Liver (tissue), 9 donors: ENCODE data around the gene BICDL1. TPM values are rescaled to one million over a fixed set of nuclear protein-coding genes. Genes with fewer than 3 reads are reported as not detected.

Experiments used
- DNase-seq: peaks from one replicate; pipeline ENCODE4 v3.0.0-alpha.2; 2017; ENCODE audit warnings: low spot score
- H3K27ac ChIP-seq, 2 donors: one replicate each; pipeline ENCODE4 v1.7.0; 2013; ENCODE audit warnings: inconsistent platforms in 2 of 2, low read length in 2 of 2, control low read depth in 1 of 2, low read depth in 1 of 2, mild to moderate bottlenecking in 1 of 2
- H3K27me3 ChIP-seq, 4 donors: one replicate each; pipeline versions ENCODE4 v1.6.1 to v1.7.0; 2013; ENCODE audit warnings: low read length in 3 of 4, inconsistent platforms in 1 of 4, mild to moderate bottlenecking in 1 of 4, moderate library complexity in 1 of 4; ENCODE audit not compliant: control insufficient read depth in 4 of 4, insufficient read depth in 4 of 4
- H3K36me3 ChIP-seq, 4 donors: one replicate each; pipeline versions ENCODE4 v1.6.1 to v1.7.0; 2013; ENCODE audit warnings: low read length in 3 of 4, mild to moderate bottlenecking in 3 of 4, low read depth in 1 of 4, moderate library complexity in 1 of 4; ENCODE audit not compliant: control insufficient read depth in 4 of 4, insufficient read depth in 3 of 4
- H3K4me1 ChIP-seq, 4 donors: one replicate each; pipeline versions ENCODE4 v1.6.1 to v1.7.0; 2013; ENCODE audit warnings: low read length in 3 of 4, mild to moderate bottlenecking in 3 of 4, moderate library complexity in 1 of 4; ENCODE audit not compliant: control insufficient read depth in 4 of 4, insufficient read depth in 4 of 4
- H3K4me3 ChIP-seq, 3 donors: one replicate each; pipeline versions ENCODE4 v1.6.1 to v1.7.0; 2013; ENCODE audit warnings: low read length in 3 of 3, control low read depth in 1 of 3, low read depth in 1 of 3, mild to moderate bottlenecking in 1 of 3
- H3K9ac ChIP-seq, 2 donors: one replicate each; pipeline ENCODE4 v1.7.0; 2013; ENCODE audit warnings: low read length in 2 of 2, mild to moderate bottlenecking in 2 of 2, moderate library complexity in 2 of 2, control low read depth in 1 of 2, low read depth in 1 of 2
- H3K9me3 ChIP-seq, 4 donors: one replicate each; pipeline versions ENCODE4 v1.6.1 to v1.7.0; 2013; ENCODE audit warnings: low read length in 3 of 4; ENCODE audit not compliant: control insufficient read depth in 4 of 4
- ATF3 ChIP-seq: IDR thresholded peaks from 2 replicates; pipeline ENCODE4 v1.6.1; 2016; ENCODE audit warnings: antibody characterized with exemption
- HNF4A ChIP-seq, 2 donors: conservative IDR thresholded peaks; 2 replicates each; pipeline ENCODE4 v1.6.1; 2016; ENCODE audit warnings: antibody characterized with exemption in 2 of 2, mild to moderate bottlenecking in 2 of 2
- MAX ChIP-seq: IDR thresholded peaks from 2 replicates; pipeline ENCODE4 v1.6.1; 2016; ENCODE audit warnings: antibody characterized with exemption
- RAD21 ChIP-seq, 2 donors: IDR thresholded peaks; 2 replicates each; pipeline ENCODE4 v1.6.1; 2016; ENCODE audit warnings: antibody characterized with exemption in 2 of 2, mild to moderate bottlenecking in 2 of 2
- REST ChIP-seq: IDR thresholded peaks from 2 replicates; pipeline ENCODE4 v1.6.1; 2016; ENCODE audit warnings: antibody characterized with exemption, mild to moderate bottlenecking
- RXRA ChIP-seq, 2 donors: IDR thresholded peaks; 2 replicates each; pipeline ENCODE4 v1.6.1; 2017 to 2018; ENCODE audit warnings: antibody characterized with exemption in 2 of 2, mild to moderate bottlenecking in 1 of 2
- SP1 ChIP-seq: IDR thresholded peaks from 2 replicates; pipeline ENCODE4 v1.6.1; 2018; ENCODE audit warnings: antibody characterized with exemption, mild to moderate bottlenecking
- TAF1 ChIP-seq: conservative IDR thresholded peaks from 2 replicates; pipeline ENCODE4 v1.6.1; 2016; ENCODE audit warnings: antibody characterized with exemption, mild to moderate bottlenecking
- YY1 ChIP-seq: IDR thresholded peaks from 2 replicates; pipeline ENCODE4 v1.6.1; 2016; ENCODE audit warnings: antibody characterized with exemption, mild to moderate bottlenecking
- ZBTB33 ChIP-seq: IDR thresholded peaks from 2 replicates; pipeline ENCODE4 v1.6.1; 2016; ENCODE audit warnings: antibody characterized with exemption
- WGBS: extraction: QIAGEN DNeasy Blood & Tissue Kit; methylation state at CpG from one replicate; pipeline ENCODE4 v1.1.7; 2013; 5-methylcytosine and 5-hydroxymethylcytosine counted together
- polyA plus RNA-seq, 2 donors: library from polyadenylated mRNA; stranded (reverse) in 1 of 2; unstranded in 1 of 2; fragments of 200-250 nt in 1 of 2; fragments of >200 nt in 1 of 2; fragmentation: Nextera tagmentation in 1 of 2; extraction: Ambion mirVana in 1 of 2; gene quantifications; one replicate each; pipeline versions ENCODE4 v1.2.1 to v1.2.3, GENCODE V29; 2013 to 2015
- total RNA-seq, 2 donors: library from RNA; depleted of rRNA; stranded (reverse); fragments of >200 nt; gene quantifications; one replicate each; pipeline ENCODE4 v1.2.3, GENCODE V29; 2014
- donor health status: healthy.
- donor health status: healthy.
- donor health status: healthy.
- donor health status: healthy.
- donor health status: healthy.

Gene BICDL1
- total and polyA plus RNA-seq, 4 donors: 0.65 to 3.8 (median 2.3) TPM

DNA sequence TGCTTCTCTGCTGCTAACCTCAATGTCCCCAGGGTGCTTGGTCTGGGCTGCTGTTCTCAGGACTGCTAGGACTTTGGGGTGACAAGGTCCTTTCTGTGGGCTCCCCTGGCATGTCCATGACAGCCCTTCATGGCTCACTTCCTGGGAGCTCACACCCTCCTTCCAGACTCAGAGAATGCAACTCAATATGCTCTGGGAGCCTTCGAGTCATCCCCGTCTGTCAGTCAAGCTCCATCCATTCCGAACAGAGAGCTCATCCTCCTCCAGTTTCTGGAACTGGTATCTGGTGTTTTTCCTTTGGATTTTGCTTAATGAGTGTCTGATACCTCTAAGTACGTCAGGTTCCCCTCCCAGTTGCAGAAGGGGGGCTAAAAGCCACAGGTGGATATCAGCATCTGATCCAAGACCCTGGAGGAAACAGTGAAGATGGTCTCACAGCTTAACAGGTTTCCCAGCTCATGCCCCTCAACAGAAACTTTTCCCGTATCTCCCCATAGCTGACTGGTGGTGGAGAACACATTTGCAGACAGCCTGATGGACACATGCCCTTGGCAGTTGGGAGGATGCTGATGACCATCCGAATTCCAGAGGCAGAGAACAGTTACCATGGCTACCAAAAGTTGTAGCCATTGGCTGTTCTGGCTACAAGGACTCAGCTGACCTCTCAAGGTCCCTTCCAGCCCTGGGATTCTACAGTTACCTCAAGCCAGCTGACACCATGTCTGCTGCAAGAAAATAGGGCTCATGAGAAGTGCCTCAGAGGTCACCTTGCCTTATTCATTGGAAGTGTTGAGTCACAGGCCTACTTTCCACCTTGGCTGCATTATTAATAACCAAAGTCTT is 137.0 kb downstream of the BICDL1 start:
- TF ChIP-seq REST (no peak), MAX (no peak), TAF1 (no peak), YY1 (no peak), RAD21 (IDR thresholded peaks at IDR 0.05) (no peak), ATF3 (no peak), ZBTB33 (no peak)
- Histone ChIP-seq H3K27me3 (no peaks in the 10 kb centered on the region), H3K36me3 (peaks cover 13 to 49% (median 37%) of the 10 kb centered on the region in 4 donors), H3K9me3 (no peaks in the 10 kb centered on the region), H3K4me1 (no peaks in the 10 kb centered on the region), H3K9ac (no peak overlapping the region), H3K4me3 (no peak overlapping the region), H3K27ac (peak overlapping the region in 1 of 2 donors; percentile 20)
- DNase-seq: no peak
- 90% methylated on average over 6 of the region's 6 CpGs for WGBS

DNA sequence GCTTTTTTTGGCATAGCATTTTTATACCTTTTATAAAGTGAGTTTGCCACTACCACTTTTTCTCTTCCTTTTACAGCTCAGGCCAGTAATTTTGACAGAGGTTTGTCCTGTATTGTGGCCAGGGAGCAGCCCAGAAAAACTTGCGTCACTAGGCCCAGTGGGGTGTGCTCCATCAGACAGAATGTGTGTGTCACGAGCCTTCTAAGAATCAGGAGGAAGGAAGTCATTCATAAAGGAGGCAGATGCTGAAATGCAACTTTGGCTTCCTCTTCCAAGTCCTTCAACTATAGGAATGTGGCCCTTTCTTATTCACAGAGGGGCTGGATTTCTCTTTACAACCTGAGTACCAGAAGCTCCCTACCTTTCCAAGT is 137.6 kb downstream of the BICDL1 start:
- Histone ChIP-seq H3K9ac (no peak overlapping the region), H3K4me3 (no peak overlapping the region), H3K27me3 (no peaks in the 10 kb centered on the region), H3K27ac (peak overlapping the region in 1 of 2 donors; percentile 20), H3K9me3 (no peaks in the 10 kb centered on the region), H3K4me1 (no peaks in the 10 kb centered on the region), H3K36me3 (peaks cover 16 to 55% (median 41%) of the 10 kb centered on the region in 4 donors)
- 81% methylated on average over 2 of the region's 2 CpGs for WGBS
- no peak for DNase-seq
- peak; percentile 17 for TF ChIP-seq SP1
- TF ChIP-seq MAX: peak; percentile 28
- no peak for TF ChIP-seq RXRA (IDR thresholded peaks at IDR 0.05)
- TF ChIP-seq HNF4A (conservative IDR thresholded peaks at IDR 0.05): no peak
- TF ChIP-seq RAD21 (IDR thresholded peaks at IDR 0.05): peak in 1 of 2 donors; percentile 6
- no peak for TF ChIP-seq YY1
- no peak for TF ChIP-seq REST
